M059J (cell line): Measurements from ENCODE around the gene CARNS1. TPM values are rescaled to one million over a fixed set of nuclear protein-coding genes. Genes with fewer than 3 reads are reported as not detected.
A peak's percentile ranks its signal among the peaks of the same experiment; 100 is the strongest.
"Not testable (repeated sequence)": the region's sequence is repeated elsewhere in the genome, so short reads cannot be mapped to it uniquely, and the experiment has no call there.

ENCODE experiments used
- DNase-seq: peaks from one replicate; pipeline ENCODE4 v3.0.0-alpha.2; 2012; ENCODE audit warnings: low read depth
- total RNA-seq: library from RNA; depleted of rRNA; stranded (reverse); fragments of >200 nt; shearing (Covaris generic); gene quantifications from 2 replicates; pipeline ENCODE4 v1.2.3, GENCODE V29; 2014

CARNS1 gene
- total RNA-seq, 1 experiment from 2014 or later = 0.22 TPM

- DNase-seq = no peak
Observed at GRCh38 chr11:67396587-67397389, 18.7 kb upstream of the CARNS1 start.

- no peak for DNase-seq
Observed at GRCh38 chr11:67397536-67397935, 17.9 kb upstream of the CARNS1 start.

GRCh38 chr11:67397986-67398660 lies 17.4 kb upstream of the CARNS1 start:
- DNase-seq = no peak

GRCh38 chr11:67398661-67399563 lies 16.6 kb upstream of the CARNS1 start:
- DNase-seq = no peak

GRCh38 chr11:67400251-67400941 lies 15.1 kb upstream of the CARNS1 start:
- no peak for DNase-seq

- DNase-seq = no peak
Observed at GRCh38 chr11:67400942-67401494, 14.5 kb upstream of the CARNS1 start.

GRCh38 chr11:67401495-67402191 lies 13.8 kb upstream of the CARNS1 start, which contains the start of gene PPP1CA:
Gene PPP1CA (minus strand): TSS chr11:67401858. CDS start chr11:67401782, 76 bp downstream.
- peak; percentile 80 for DNase-seq

- DNase-seq = not testable (repeated sequence)
Observed at GRCh38 chr11:67402192-67402839, 13.2 kb upstream of the CARNS1 start.

GRCh38 chr11:67403085-67403484 lies 12.4 kb upstream of the CARNS1 start:
- DNase-seq = not testable (repeated sequence)

- no peak for DNase-seq
Observed at GRCh38 chr11:67404515-67405195, 10.8 kb upstream of the CARNS1 start.

- DNase-seq = no peak
Observed at GRCh38 chr11:67405196-67405567, 10.3 kb upstream of the CARNS1 start.

- DNase-seq = no peak
Observed at GRCh38 chr11:67405688-67406339, 9.7 kb upstream of the CARNS1 start.

- no peak for DNase-seq
Observed at GRCh38 chr11:67406420-67406968, 9.0 kb upstream of the CARNS1 start.

- no peak for DNase-seq
Observed at GRCh38 chr11:67406969-67407687, 8.3 kb upstream of the CARNS1 start.

- DNase-seq = no peak
Observed at GRCh38 chr11:67407688-67408163, 7.8 kb upstream of the CARNS1 start.

- no peak for DNase-seq
Observed at GRCh38 chr11:67408437-67409200, 6.9 kb upstream of the CARNS1 start.

GRCh38 chr11:67409261-67409666 lies 6.2 kb upstream of the CARNS1 start:
- DNase-seq = no peak
